ENCODE results near the gene ZNF592. TPM values are rescaled to one million over a fixed set of nuclear protein-coding genes. Genes with fewer than 3 reads are reported as not detected.

Gene ZNF592
- total and polyA plus RNA-seq, 2 of the 13 experiments (the other 11 are each of a cell fraction or from before 2014, with no cell fraction given), result 8.2 to 9.8 TPM

- DNase-seq (ENCODE audit: low spot score), result no peak
- no peaks in the 10 kb centered on the region for H3K36me3 ChIP-seq (replicated peaks in 1 of 2; ENCODE audit: control insufficient read depth in 1 of 2, insufficient read depth in 2 of 2, low read length in 2 of 2)
- CTCF ChIA-PET (ENCODE audit: low intra/inter-chr PET ratio, low total read pairs), result no interaction called here
- no peak overlapping the region for H3K4me3 ChIP-seq (replicated peaks in 1 of 3; ENCODE audit: insufficient read depth in 1 of 3, low read depth in 2 of 3, low read length in 3 of 3)
- H2AFZ ChIP-seq (ENCODE audit: low read length), result no peak overlapping the region
- BruUV-seq (replicated peaks), result no TSS peak
- POLR2A ChIA-PET, result no interaction called here
- 42% methylated on average over 2 of the region's 2 CpGs for WGBS (ENCODE audit: low lambda C conversion rate)
- H3K27ac ChIP-seq (ENCODE audit: extremely low read length, insufficient read depth, low read length), result no peak overlapping the region
- in situ Hi-C loops (cut with HindIII; ENCODE audit: extremely low pct_ligation_motif_present, low pct_unique_long_range_greater_than_20kb) (no loop called here), intact Hi-C loops (cut with micrococcal nuclease; ENCODE audit: unreplicated experiment) (loop anchor here (10.0 kb wide), 2 partner anchors 58 to 158 kb away; partner anchors contain the start of genes NMB and WDR73)
- FAIRE-seq, result no peak
- H3K79me2 ChIP-seq (ENCODE audit: insufficient read depth, low read length), result no peaks in the 10 kb centered on the region
- H4K20me1 ChIP-seq (ENCODE audit: insufficient read depth, low read length), result no peaks in the 10 kb centered on the region
- H3K4me2 ChIP-seq (ENCODE audit: low read depth, low read length), result no peak overlapping the region
- H3K9me3 ChIP-seq (ENCODE audit: low read length), result no peaks in the 10 kb centered on the region
- H3K9ac ChIP-seq (ENCODE audit: insufficient read depth, low read depth, low read length), result no peak overlapping the region
- no peak for ATAC-seq
- H3K4me1 ChIP-seq (ENCODE audit: insufficient read depth, low read length), result peaks cover 28% of the 10 kb centered on the region
- no peaks in the 10 kb centered on the region for H3K27me3 ChIP-seq (ENCODE audit: control insufficient read depth in 1 of 2, insufficient read depth in 2 of 2, low read length in 2 of 2)
- TF ChIP-seq STAT6 (CRISPR knock-in tag; IDR thresholded peaks at IDR 0.05; ENCODE audit: borderline replicate concordance), result no peak
- no peak for TF ChIP-seq ZNF326 (CRISPR knock-in tag; IDR thresholded peaks at IDR 0.05; ENCODE audit: borderline replicate concordance)
- TF ChIP-seq ELF1 (CRISPR knock-in tag; IDR thresholded peaks at IDR 0.05), result no peak
- no peak for TF ChIP-seq SCMH1 (CRISPR knock-in tag; IDR thresholded peaks at IDR 0.05; ENCODE audit: borderline replicate concordance)
- no peak for TF ChIP-seq SIX4 (CRISPR knock-in tag; IDR thresholded peaks at IDR 0.05)
- TF ChIP-seq TFAP4 (IDR thresholded peaks at IDR 0.05; ENCODE audit: borderline replicate concordance, low read depth), result no peak
- no peak for TF ChIP-seq RNF219 (CRISPR knock-in tag; IDR thresholded peaks at IDR 0.05)
- no peak for TF ChIP-seq ZNF878 (CRISPR knock-in tag; IDR thresholded peaks at IDR 0.05)
- no peak for TF ChIP-seq ZNF362 (CRISPR knock-in tag; IDR thresholded peaks at IDR 0.05; ENCODE audit: borderline replicate concordance)
- no peak for TF ChIP-seq ZNF33A (CRISPR knock-in tag; IDR thresholded peaks at IDR 0.05; ENCODE audit: borderline replicate concordance)
- TF ChIP-seq MTERF4 (CRISPR knock-in tag; IDR thresholded peaks at IDR 0.05), result no peak
- no peak for TF ChIP-seq THAP7 (CRISPR knock-in tag; IDR thresholded peaks at IDR 0.05)
- TF ChIP-seq ZBTB39 (CRISPR knock-in tag; IDR thresholded peaks at IDR 0.05), result no peak
Observed at GRCh38 chr15:84812842-84813241, 64.5 kb downstream of the ZNF592 start.
